Measurements from ENCODE around the gene SSC5D.
A peak's percentile ranks its signal among the peaks of the same experiment; 100 is the strongest.

SSC5D gene

GRCh38 chr19:55455576-55456235 is 32.5 kb upstream of the SSC5D start:
- DNase-seq: no peak

GRCh38 chr19:55456347-55456746 is 31.9 kb upstream of the SSC5D start:
- DNase-seq: no peak

- no peak for DNase-seq
Observed at GRCh38 chr19:55457683-55458457, 30.4 kb upstream of the SSC5D start.

DNA sequence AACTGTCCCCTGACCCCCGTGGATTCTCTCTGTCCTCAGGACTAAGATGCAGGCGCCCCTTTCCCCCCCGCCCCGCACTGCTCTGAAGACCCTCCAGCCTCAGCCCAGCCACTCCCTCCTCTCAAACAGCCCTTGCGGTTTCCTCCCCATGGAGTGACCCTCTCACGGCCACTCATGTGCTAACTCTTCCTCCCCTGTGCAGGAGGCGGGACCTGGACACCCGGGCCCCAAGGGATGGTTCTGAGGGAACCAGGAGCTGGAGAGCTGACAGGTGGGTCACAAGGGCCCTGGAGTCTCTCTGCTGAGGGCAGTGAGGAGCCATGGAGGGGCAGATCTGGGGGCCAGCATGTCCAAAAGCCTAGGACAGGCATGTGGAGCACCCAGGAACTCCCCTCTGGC is 28.7 kb upstream of the SSC5D start:
- DNase-seq: no peak

DNA sequence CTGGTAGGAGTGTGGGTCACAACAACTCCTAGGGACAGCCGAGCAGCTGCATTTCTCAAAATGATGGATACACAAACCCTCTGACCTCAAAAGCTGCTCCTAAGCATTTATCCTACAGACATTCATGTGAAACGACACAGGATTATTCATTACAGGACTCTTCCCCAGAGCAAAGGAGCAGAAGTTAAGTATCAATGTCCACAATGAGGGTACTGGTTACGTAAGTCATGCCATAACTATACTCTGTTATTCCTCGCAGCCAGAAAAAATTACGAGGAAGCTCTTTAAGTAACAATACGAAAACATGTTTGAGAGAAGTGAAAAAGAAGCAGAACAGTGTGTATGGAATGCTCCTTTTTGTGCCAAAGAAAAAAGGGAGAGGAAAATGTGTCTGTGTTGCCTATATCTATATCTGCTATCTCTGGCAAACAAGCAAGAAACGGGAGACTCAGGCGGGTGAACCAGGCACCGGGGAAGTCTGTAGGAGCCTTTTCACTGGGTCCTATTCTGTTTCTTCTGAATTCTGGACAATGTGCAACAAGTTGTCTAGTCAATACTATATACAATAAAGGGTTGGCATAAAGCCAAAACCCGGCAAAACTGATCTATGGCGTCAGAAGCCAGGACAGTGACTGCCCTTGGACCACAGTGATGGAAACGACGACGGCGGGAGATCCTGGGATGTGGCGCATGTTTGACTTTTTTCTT is 28.1 kb upstream of the SSC5D start:
- DNase-seq: no peak

DNA sequence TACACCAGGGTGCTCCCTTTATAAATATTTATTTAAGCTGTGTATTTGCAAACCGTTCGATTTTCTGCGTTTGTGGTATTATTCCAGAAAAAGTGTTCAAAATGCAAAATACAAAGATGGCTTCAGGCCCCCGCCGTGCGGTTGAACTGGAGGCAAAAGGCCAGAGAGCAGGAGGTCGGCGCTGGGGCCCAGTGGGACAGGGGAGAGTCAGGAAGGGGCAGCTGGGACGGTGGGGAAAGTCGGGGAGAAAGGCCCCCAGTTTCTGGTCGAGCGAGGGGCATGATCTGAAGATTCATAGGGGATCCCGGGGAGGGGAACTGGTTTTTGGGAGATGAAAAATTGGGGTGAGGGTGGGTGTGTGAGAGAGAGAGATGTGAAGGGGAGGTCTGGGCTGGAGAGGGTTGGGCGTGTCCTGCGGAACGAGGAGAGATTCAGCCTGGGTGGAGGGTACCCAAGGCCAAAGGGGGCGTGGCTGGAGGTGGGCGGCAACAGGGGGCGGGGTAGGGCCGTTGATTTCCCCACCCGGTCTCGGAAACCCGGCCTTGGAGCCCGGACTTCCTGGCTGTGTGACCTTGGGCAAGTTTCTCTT is 27.5 kb upstream of the SSC5D start:
- DNase-seq: peak; percentile 47

- peak; percentile 100 for DNase-seq
Observed at GRCh38 chr19:55461259-55461973, 26.8 kb upstream of the SSC5D start, which contains the start of gene ISOC2. TSS of gene ISOC2 (minus strand) at chr19:55461642. CDS start at chr19:55456486, 5,156 bp downstream.

GRCh38 chr19:55461974-55462626 is 26.1 kb upstream of the SSC5D start:
- no peak for DNase-seq

GRCh38 chr19:55462722-55463121 is 25.5 kb upstream of the SSC5D start:
- DNase-seq: no peak

- DNase-seq: no peak
Observed at GRCh38 chr19:55463583-55464031, 24.6 kb upstream of the SSC5D start.

- DNase-seq: no peak
Observed at GRCh38 chr19:55464039-55464661, 24.1 kb upstream of the SSC5D start.

- DNase-seq: no peak
Observed at GRCh38 chr19:55464662-55465054, 23.6 kb upstream of the SSC5D start, which contains the start of gene C19orf85. TSS of gene C19orf85 (minus strand) at chr19:55464751. CDS start at chr19:55464554, 197 bp downstream.

GRCh38 chr19:55465460-55466240 is 22.6 kb upstream of the SSC5D start:
- no peak for DNase-seq

- DNase-seq: no peak
Observed at GRCh38 chr19:55466241-55466614, 22.0 kb upstream of the SSC5D start.

DNA sequence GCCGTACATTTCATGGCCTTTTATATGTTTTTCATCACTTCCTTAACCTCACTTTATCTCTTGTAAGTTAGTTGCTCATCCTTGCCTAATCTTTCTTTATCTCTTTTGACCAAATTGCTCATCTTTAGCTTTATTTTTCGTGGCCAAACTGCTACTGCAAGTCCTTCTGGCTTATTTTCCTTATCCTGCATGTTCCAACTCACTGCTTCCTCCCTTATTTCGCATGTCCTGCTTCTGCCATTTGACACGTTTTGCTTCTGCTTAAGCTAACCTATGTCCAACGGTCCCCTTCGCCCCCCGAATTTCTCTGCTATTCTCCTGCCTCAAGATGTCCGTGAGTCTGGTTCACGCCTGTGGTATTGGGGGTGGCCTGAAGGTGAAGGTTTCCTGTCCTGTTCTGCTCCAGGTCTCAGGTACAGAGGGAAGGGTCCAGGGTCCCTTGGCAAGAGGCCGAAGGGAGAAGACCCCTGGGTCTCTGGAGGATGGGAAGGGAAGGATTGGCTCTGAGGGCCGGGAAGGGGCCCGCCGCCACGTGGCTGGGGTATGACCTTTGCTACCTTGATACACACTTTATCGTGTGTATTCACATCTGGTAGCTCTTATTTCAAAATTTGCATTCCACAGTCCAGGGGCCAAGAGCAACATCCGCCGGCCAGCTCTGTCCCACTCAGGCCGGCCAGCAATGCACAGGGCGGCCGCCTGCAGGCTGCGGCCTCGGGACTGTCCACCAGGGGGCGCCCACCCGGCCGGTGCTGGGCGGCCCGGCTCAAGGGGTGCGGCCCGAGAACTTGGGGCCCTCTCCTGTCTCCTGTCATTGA is 20.8 kb upstream of the SSC5D start:
- DNase-seq: peak; percentile 75

GRCh38 chr19:55468054-55468393 is 20.2 kb upstream of the SSC5D start:
- no peak for DNase-seq

DNA sequence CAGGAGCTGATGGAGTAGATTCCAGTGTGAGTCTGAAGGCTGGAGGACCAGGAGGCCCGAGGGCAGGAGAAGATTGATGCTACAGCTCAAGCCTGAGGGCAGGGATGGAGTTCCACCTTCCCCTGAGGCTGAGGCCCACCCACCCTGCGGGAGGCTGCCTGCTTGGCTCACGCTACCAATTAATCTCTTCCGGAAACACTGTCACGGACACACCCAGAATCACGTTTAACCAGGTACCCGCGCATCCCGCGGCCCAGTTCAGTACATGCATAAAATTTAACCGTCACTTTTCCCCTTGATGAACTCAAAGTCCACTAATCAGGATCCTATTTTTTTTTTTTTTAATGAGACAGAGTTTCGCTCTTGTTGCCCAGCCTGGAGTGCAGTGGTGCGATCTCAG is 17.0 kb upstream of the SSC5D start:
- no peak for DNase-seq

GRCh38 chr19:55472463-55472862 is 15.8 kb upstream of the SSC5D start:
- no peak for DNase-seq

- no peak for DNase-seq
Observed at GRCh38 chr19:55473225-55474012, 14.8 kb upstream of the SSC5D start.
